Measurements from ENCODE around the gene LEMD3.

DNA sequence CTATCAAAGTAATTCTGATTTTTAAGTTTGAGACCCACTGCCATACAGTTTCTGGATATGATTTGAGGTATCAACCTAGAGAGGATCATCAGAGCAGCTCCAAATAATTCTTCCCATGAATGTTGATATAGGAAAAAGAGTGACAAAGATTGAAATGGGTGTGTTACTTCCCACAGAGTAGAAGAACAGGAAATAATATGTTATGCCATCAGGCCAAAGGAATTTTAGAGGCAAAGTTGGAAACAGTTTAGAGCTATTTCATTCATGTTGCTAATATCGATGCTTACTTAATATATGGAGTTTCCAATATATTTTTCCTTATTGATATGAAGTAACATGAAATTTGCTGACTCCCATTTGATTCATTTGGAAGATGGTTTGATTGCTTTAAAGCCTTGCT, 100.2 kb downstream of the LEMD3 start:
- TF ChIP-seq, protein P1, sequence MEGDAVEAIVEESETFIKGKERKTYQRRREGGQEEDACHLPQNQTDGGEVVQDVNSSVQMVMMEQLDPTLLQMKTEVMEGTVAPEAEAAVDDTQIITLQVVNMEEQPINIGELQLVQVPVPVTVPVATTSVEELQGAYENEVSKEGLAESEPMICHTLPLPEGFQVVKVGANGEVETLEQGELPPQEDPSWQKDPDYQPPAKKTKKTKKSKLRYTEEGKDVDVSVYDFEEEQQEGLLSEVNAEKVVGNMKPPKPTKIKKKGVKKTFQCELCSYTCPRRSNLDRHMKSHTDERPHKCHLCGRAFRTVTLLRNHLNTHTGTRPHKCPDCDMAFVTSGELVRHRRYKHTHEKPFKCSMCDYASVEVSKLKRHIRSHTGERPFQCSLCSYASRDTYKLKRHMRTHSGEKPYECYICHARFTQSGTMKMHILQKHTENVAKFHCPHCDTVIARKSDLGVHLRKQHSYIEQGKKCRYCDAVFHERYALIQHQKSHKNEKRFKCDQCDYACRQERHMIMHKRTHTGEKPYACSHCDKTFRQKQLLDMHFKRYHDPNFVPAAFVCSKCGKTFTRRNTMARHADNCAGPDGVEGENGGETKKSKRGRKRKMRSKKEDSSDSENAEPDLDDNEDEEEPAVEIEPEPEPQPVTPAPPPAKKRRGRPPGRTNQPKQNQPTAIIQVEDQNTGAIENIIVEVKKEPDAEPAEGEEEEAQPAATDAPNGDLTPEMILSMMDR (conservative IDR thresholded peaks at IDR 0.05; ENCODE audit: low read depth, low read length) = no peak
- TF ChIP-seq EZH2 (IDR thresholded peaks at IDR 0.05; ENCODE audit: borderline replicate concordance, low read depth, low read length, poor library complexity, severe bottlenecking) = no peak

Data from A673 (cell line).